Measurements from ENCODE around the gene PRIMPOL.
A peak's percentile ranks its signal among the peaks of the same experiment; 100 is the strongest.
"Not testable (repeated sequence)": the region's sequence is repeated elsewhere in the genome, so short reads cannot be mapped to it uniquely, and the experiment has no call there.

PRIMPOL gene, protein sequence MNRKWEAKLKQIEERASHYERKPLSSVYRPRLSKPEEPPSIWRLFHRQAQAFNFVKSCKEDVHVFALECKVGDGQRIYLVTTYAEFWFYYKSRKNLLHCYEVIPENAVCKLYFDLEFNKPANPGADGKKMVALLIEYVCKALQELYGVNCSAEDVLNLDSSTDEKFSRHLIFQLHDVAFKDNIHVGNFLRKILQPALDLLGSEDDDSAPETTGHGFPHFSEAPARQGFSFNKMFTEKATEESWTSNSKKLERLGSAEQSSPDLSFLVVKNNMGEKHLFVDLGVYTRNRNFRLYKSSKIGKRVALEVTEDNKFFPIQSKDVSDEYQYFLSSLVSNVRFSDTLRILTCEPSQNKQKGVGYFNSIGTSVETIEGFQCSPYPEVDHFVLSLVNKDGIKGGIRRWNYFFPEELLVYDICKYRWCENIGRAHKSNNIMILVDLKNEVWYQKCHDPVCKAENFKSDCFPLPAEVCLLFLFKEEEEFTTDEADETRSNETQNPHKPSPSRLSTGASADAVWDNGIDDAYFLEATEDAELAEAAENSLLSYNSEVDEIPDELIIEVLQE

GRCh38 chr4:184649026-184649970 is at the start of gene PRIMPOL, which contains the start of gene CASP3:
Gene PRIMPOL, plus strand, starts transcription at chr4:184649738. Its CDS starts 7,403 bp downstream, at chr4:184657141.
Gene CASP3, minus strand, starts transcription at chr4:184649447. Its CDS starts 10,994 bp downstream, at chr4:184638453.
- peak; percentile 96 for DNase-seq

GRCh38 chr4:184600982-184601381 is 48.6 kb upstream of the PRIMPOL start:
- DNase-seq, result not testable (repeated sequence)

- not testable (repeated sequence) for DNase-seq
Observed at GRCh38 chr4:184602857-184603256, 46.7 kb upstream of the PRIMPOL start.

- not testable (repeated sequence) for DNase-seq
Observed at GRCh38 chr4:184607429-184607828, 42.1 kb upstream of the PRIMPOL start.

DNA sequence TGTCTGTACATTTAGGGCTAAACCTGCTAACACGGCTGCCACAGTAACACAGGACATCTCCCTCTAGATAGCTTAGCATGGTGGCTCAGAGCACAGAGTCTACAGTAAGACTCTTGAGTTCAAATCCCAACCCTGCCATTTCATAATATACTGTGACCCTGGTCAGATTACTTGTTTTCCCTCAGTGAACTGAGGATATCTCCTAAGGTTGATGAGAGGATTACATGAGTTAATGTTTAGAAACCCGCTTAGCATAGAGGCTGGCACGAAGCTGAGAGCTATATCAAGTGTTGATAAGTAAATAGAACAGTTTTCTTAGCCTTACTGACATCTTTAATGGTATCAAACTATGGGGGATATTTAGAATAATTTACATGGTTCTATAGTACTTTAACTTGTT is 37.5 kb upstream of the PRIMPOL start:
- DNase-seq, result no peak

DNA sequence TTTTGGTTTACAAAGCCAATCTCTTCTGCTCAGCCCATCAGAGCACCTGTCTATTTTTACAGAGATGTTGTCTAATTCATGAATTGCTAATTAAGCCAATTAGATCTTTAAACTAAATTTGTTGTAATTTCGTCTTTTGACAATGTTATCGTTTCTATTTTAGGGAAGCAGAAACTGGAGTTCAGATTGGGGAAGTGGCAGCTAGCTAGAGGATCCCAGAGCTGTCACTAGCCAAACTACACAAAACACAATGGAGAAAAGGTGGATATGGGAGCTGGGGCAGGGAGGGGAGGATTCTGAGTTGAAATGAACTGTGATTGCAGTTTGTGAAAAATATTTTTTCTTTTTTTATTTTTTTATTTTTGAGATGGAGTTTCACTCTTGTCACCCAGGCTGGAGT is 36.1 kb upstream of the PRIMPOL start:
- DNase-seq, result no peak

DNA sequence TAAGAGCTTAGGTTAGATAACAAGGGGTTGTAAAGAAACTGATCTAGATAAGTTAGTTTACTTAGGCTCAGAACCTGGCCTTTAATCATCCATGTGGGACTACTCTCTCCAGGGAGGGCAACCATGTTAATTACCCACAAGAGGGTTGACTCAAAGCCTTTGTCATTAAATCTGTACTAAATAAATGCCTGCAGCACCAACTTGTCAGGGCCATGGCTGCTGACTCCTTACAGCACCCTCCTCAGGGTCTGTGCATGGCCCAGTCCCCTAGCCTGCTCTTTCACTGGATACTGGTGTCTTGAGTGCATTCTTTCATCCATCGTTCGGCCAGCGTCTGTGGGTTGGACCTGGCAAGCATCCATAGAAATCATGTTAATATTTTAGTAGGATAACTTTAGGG is 35.0 kb upstream of the PRIMPOL start:
- DNase-seq, result no peak

DNA sequence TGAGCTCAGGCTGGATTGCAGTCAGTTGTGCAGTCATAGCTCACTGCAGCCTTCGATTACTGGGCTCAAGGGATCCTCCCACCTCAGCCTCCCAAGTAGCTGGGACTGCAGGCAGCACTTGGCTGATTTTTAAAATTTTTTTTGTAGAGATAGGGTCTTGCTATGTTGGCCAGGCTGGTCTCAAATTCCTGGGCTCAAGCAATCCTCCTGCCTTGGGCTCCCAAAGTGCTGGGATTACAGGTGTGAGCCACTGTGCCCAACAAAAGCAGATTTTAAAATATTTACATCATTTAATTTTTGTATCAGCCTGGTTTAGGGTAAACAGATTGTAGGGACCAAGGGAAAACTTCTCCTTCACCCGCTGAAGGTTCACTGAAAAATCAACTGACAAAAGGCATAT is 33.4 kb upstream of the PRIMPOL start:
- DNase-seq, result not testable (repeated sequence)

- no peak for DNase-seq
Observed at GRCh38 chr4:184616633-184617551, 32.6 kb upstream of the PRIMPOL start.

- no peak for DNase-seq
Observed at GRCh38 chr4:184617600-184618196, 31.8 kb upstream of the PRIMPOL start.

DNA sequence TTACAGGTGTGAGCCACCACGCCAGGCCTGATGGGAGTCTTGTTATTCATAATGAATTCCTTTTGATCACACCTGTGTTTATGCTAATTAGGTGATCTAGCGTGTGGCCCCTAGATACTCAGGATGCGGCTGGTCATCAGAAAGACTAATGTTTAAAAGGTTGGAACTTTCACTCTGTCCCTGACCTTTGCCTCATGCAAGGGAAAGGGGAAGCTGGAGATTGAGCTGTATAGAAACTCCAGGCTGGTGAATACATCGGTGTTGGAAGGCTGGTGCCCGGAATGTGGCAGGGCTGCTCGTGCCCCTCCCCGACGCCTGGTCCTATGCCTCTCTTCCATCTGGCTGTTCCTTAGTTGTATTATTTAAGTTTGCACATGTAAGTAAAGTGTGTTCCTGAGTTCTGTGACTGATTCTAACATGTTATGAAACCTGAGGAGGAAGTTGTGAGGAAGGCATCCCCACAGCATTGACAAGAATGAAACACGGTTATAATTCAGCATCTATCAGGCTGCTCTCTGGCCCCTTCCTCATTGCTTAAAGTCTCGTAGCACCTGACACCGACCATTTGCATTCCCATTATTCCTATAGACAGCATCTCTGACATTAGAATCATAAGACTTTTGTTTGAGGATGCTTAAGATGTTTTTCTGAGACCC is 29.2 kb upstream of the PRIMPOL start:
- no peak for DNase-seq

GRCh38 chr4:184621518-184621917 is 28.0 kb upstream of the PRIMPOL start:
- DNase-seq, result no peak

DNA sequence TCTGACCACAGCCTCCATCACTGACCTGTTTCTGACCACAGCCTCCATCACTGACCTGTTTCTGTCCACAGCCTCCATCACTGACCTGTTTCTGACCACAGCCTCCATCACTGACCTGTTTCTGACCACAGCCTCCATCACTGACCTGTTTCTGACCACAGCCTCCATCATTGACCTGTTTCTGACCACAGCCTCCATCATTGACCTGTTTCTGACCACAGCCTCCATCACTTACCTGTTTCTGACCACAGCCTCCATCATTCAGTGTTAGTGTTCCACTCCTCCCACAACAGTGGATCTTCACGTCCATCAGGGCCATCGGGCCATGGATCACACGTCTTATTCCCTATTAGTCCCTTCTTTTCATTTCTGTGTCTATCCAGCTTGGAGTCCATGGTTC is 25.0 kb upstream of the PRIMPOL start:
- DNase-seq, result not testable (repeated sequence)

DNA sequence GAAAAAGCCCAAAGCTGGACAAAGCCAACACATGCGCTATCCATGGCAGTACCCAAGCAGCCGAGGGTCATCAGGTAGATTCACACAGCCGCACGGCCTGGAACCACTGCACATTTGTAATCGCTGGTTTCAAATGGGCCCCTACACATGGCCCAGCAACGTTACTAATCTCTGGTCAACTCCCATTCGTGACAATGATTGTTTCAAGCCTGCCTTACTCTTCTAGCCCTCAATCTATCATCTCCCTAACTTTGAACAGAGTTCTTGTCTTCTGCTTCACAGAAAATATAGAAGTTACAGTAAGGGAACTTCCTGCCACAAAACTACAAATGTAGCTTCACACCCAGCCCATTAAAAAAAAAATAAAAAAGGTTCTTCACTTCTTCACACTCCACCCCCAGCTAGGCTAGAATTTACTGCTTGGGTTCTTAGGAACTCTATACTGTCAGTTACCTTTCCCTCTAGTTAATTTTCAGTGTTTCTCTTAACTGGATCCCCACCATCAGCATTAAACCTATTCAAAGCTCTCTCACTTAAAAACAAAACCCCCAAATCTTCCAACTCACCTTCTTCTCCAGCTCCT is 24.5 kb upstream of the PRIMPOL start:
- DNase-seq, result no peak

- DNase-seq, result peak; percentile 19
Observed at GRCh38 chr4:184625783-184626596, 23.5 kb upstream of the PRIMPOL start.

GRCh38 chr4:184628103-184628502 is 21.4 kb upstream of the PRIMPOL start:
- DNase-seq, result no peak

- no peak for DNase-seq
Observed at GRCh38 chr4:184632842-184633241, 16.7 kb upstream of the PRIMPOL start.

- no peak for DNase-seq
Observed at GRCh38 chr4:184635381-184635780, 14.2 kb upstream of the PRIMPOL start.

DNA sequence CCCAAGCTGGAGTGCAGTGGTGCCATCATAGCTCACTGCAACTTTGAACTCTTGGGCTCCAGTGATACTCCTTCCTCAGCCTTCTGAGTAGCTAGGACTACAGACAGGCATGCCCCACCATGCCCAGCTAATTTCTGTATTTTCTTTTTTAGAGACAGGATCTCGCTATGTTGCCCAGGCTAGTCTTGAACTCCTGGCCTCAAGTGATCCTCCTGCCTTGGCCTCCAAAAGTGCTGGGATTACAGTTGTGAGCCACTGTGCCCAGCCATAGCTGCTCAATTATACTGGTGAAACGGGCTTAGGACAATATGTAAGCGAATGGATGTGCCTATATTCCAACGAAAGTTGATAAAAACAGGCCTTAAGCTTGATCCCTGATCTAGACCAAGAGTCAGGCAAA is 13.4 kb upstream of the PRIMPOL start:
- no peak for DNase-seq

DNA sequence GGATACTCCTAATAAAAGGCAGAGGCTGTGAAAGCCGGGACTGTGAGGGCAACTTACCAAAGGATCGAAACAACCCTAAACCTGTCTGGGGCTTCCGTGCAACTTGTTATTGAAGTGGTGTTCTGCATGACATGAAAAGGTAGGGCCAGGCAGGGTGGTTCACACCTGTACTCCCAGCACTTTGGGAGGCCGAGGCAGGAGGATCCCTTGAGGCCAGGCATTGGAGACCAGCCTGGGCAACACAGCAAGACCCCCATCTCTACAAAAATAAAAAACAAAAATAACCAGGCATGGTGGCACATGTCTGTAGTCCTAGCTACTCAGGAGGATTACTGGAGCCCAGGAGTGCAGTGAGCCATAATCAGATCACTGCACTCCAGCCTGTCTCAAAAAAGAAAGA is 12.6 kb upstream of the PRIMPOL start:
- DNase-seq, result no peak

Data from CD4-positive, alpha-beta T cell treated with Interleukin-17A for 1 hour (primary cell).